ENCODE measurements around the gene IFT52.

DNA sequence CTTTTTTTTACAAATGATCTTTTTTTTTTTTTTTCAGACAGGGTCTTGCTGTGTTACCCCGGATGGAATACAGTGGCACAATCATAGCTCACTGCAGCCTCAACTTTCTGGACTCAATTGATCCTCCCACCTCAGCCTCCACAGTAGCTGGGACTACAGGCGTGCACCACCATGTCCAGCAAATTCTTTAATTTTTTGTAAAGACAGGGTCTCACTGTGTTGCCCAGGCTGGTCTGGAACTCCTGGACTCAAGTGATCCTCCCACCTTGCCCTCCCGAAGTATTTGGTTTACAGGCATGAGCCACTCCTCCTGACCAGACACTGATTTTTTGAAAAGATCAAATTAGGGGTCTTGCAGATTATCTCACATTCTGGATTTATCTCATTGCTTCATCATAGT lies 65.2 kb downstream of the IFT52 start:
- TF ChIP-seq, protein P1, sequence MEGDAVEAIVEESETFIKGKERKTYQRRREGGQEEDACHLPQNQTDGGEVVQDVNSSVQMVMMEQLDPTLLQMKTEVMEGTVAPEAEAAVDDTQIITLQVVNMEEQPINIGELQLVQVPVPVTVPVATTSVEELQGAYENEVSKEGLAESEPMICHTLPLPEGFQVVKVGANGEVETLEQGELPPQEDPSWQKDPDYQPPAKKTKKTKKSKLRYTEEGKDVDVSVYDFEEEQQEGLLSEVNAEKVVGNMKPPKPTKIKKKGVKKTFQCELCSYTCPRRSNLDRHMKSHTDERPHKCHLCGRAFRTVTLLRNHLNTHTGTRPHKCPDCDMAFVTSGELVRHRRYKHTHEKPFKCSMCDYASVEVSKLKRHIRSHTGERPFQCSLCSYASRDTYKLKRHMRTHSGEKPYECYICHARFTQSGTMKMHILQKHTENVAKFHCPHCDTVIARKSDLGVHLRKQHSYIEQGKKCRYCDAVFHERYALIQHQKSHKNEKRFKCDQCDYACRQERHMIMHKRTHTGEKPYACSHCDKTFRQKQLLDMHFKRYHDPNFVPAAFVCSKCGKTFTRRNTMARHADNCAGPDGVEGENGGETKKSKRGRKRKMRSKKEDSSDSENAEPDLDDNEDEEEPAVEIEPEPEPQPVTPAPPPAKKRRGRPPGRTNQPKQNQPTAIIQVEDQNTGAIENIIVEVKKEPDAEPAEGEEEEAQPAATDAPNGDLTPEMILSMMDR (IDR thresholded peaks at IDR 0.05) = no peak
- no peak for TF ChIP-seq POLR2A (IDR thresholded peaks at IDR 0.05)

Measured in esophagus squamous epithelium (tissue), 4 donors.